Measurements from ENCODE around the gene XXYLT1.
"Not testable (repeated sequence)": the region's sequence is repeated elsewhere in the genome, so short reads cannot be mapped to it uniquely, and the experiment has no call there.

The XXYLT1 gene

DNA sequence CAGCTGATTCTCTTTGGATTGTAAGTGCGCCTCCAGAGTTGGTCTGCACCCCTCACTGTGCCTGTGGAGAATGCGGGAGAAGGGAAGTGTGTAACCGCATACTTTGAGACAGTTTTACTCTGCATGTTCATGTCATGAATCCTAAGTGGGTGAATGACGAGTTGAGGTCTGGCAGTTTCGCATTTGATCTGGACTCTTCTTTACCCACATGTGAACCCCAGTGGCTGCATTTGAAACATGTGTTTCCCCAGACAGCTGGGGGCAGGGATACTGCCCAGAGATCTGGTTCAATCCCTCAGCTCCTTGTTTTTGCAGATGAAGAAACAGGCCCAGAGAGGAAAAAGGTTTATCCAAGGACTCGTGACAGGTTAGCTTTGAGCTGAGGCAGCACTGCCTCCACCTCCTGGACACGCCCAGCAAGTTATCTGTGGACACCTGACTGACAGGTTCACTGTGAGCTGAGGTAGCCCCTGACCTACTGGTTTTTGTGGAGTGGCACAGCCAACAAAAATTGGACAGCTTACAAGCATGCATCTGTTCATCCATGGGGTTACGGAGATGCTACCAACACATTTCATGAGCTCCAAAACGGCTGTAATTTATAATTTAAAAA is 207.3 kb downstream of the XXYLT1 start:
- DNase-seq (ENCODE audit: low spot score), result no peak

- DNase-seq (ENCODE audit: low spot score), result no peak
Observed at GRCh38 chr3:195062866-195063540, 208.0 kb downstream of the XXYLT1 start.

- DNase-seq (ENCODE audit: low spot score), result no peak
Observed at GRCh38 chr3:195061756-195062655, 209.0 kb downstream of the XXYLT1 start.

DNA sequence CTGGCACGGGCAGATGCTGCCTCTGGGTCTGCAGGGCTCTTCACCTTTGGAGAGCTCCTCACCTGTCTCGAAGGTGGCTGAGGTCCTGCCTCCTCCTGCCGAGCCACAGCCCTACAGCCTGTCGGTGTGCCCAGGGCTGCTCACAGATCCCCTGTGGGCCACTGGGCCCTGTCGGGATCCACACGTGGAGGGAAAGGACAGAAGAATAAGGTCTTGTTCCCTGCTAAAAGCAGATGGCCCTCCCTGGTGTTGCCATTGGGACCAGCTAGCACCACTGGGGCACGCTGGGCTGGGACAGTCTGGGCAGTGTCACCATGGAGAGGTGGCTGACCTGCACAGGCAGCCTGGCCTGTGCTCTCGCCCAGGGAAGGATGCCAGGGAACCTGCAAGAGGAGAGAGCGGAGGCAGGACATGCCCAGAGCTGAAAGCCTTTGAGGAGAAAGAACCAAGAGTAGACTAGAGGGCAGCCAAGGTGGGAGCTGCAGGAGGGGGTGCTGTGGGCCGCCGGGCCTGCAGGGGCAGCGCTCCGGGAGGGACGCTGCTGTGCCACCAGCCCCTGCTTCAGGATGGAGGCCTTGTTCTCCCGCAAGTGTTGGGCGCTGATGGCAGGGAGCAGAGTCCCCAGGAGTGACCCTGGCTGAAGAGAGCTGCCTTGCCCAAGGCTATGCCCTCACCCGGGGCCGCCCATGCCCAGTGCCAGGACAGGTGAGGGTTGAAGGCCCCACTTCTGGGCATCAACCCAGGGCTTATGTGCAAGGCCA is 210.2 kb downstream of the XXYLT1 start:
- no peak for DNase-seq (ENCODE audit: low spot score)

DNA sequence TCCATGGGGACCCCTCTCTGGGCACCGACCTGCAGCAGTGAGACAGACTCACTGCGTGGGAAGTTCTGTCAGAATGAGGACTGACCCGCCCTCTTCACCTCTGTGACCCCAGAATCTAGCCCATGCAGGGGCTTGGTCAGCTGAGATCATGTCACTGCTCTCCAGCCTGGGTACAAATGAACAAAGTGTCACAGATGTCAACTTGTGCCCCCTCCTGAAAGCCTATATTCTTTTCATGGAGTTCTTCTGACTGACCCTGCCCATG is 210.8 kb downstream of the XXYLT1 start:
- no peak for DNase-seq (ENCODE audit: low spot score)

GRCh38 chr3:195059471-195060216 is 211.3 kb downstream of the XXYLT1 start:
- no peak for DNase-seq (ENCODE audit: low spot score)

GRCh38 chr3:195059006-195059350 is 212.0 kb downstream of the XXYLT1 start:
- DNase-seq (ENCODE audit: low spot score), result no peak

GRCh38 chr3:195058336-195059005 is 212.5 kb downstream of the XXYLT1 start:
- no peak for DNase-seq (ENCODE audit: low spot score)

DNA sequence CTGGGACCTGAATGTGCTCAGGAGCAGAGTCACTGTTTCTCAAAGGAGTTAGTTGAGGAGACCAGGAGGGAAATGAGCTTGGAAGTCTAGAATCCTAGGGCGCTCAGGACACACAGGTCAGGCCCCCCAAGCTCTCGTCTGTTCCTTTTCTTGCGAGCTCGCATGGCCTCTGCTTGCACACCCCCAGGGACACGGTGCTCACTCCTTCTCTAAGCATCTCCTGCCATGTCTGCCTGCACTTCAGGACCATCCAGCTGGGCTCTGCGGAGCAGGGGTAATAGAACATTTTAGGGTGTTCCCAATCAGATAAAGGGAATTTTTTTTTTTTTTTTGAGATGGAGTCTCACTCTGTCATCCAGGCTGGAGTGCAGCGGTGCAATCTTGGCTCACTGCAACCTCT is 213.2 kb downstream of the XXYLT1 start:
- no peak for DNase-seq (ENCODE audit: low spot score)

DNA sequence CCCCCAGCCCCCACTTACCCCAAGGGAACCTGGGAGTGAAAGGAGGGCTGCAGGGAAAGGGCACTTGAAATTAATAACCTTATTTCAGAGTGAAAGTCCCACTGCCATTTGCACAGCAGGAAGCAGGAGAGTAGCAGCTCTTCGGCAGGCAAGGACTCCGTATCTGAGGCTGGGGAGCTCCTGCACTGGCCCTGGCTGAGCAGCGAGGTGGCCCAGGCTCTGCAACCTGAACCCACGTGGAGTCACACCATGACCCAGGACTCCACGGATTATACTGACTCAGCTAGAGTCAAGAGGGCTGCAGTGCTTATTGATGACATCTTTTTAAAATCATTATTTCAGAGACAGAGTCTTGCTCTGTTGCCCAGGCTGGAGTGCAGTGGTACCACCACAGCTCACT is 214.5 kb downstream of the XXYLT1 start:
- DNase-seq (ENCODE audit: low spot score), result no peak

GRCh38 chr3:195054311-195054710 is 216.6 kb downstream of the XXYLT1 start:
- no peak for DNase-seq (ENCODE audit: low spot score)

DNA sequence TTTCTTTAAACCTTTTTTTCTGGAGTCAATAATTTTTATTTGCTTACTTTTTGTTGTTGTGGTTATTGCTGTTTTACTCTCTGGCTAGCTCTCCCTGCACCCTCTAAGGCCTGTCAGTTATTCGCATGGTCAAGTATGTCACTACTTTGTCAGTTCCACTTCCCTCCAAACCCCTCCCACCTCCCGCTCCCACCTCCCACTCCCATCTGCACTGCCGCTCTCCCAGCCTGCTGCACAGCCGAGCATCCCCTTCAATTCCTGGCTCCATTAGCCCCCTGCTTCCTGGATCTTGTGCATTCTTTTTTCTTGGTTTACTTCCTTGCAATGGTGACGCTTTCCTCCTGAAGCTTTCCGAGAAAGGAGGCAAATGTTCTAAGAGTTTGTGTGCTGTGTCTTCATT is 218.0 kb downstream of the XXYLT1 start:
- no peak for DNase-seq (ENCODE audit: low spot score)

- not testable (repeated sequence) for DNase-seq (ENCODE audit: low spot score)
Observed at GRCh38 chr3:195050296-195050695, 220.7 kb downstream of the XXYLT1 start.

GRCh38 chr3:195048059-195048905 is 222.7 kb downstream of the XXYLT1 start:
- no peak for DNase-seq (ENCODE audit: low spot score)

GRCh38 chr3:195047536-195047935 is 223.4 kb downstream of the XXYLT1 start:
- no peak for DNase-seq (ENCODE audit: low spot score)

DNA sequence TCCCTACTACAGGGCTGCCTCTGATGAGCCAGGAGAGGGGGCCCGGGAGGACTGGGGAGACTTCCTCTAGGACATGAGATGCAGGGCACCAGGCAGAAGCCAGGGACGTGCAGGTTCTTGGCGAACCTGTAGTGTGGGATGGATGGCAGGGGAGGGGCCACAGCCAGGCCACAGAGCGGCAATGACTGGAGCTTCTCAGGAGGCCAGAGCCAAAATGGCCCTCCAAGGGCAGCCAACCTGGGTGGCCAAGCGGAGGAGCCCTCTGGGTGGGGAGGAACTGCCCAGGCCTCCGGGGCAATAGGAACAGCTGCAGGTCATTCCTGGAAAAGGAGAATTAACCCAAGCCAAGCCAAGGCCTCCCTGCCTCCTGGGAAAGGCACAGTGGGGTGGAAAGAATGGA is 224.5 kb downstream of the XXYLT1 start:
- DNase-seq (ENCODE audit: low spot score), result no peak

- no peak for DNase-seq (ENCODE audit: low spot score)
Observed at GRCh38 chr3:195045481-195046210, 225.3 kb downstream of the XXYLT1 start.

GRCh38 chr3:195044411-195044810 is 226.5 kb downstream of the XXYLT1 start:
- no peak for DNase-seq (ENCODE audit: low spot score)

GRCh38 chr3:195043607-195044339 is 227.2 kb downstream of the XXYLT1 start:
- no peak for DNase-seq (ENCODE audit: low spot score)

All from GM03348 (cell line).